Erythroblast (primary cell): ENCODE results near the gene MAPRE3.

Source experiments
- GATA1 ChIP-seq: IDR thresholded peaks from 2 replicates; pipeline ENCODE4 v1.6.1; 2011; ENCODE audit warnings: low read depth, mild to moderate bottlenecking, control low read depth, low read length, moderate library complexity
- POLR2A ChIP-seq: IDR thresholded peaks from 2 replicates; pipeline ENCODE4 v1.6.1; 2011; ENCODE audit warnings: mild to moderate bottlenecking, low read length

- TF ChIP-seq POLR2A (no peak), GATA1 (no peak)
These were observed 23.3 kb upstream of the MAPRE3 start for GRCh38 chr2:26946841-26947784.
